DMS53 treated with DMSO at 0.1 percent for 48 hours (cell line): ENCODE results near the gene DPCD.

Experiments used
- DNase-seq: peaks from one replicate; lab custom pipeline; 2025; ENCODE audit not compliant: unreplicated experiment; lab: John Stamatoyannopoulos, UW

DPCD gene

DNA sequence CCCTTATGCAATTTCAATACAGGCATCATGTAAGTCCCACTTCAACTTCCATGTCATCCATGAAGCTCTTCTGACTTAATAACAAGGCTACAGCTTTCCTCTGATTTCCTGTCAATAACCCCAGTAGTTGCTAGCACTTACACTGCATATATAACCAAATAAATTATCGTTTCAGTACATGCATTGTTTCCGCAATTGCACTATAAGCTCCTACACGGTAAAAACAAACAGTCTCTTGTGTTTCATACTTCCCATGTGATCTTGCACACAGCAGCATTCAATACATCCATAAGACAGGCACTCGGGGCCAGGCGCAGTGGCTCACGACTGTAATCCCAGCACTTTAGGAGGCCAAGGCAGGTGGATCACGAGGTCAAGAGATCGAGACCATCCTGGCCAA is 65.4 kb downstream of the DPCD start:
- DNase-seq = no peak

DNA sequence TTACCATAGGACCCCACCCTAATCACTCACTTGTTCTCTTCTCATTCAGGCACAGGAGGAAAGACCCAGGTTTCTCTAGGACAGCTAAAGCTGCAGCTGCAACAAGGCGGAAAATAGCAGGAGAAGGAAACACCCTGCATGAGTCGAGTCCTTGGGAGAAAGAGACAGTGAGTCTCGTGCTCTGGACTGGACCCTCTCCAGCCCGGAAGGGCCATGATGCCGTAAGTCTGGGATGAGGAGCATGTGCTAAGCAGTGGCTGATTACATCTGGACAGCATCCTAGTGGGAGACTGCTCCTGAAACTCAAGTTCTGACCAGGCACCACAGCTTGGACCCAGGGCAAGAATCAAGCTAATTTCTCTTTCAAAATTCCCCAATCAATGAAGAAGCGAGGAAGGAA is 67.4 kb downstream of the DPCD start:
- no peak for DNase-seq

DNA sequence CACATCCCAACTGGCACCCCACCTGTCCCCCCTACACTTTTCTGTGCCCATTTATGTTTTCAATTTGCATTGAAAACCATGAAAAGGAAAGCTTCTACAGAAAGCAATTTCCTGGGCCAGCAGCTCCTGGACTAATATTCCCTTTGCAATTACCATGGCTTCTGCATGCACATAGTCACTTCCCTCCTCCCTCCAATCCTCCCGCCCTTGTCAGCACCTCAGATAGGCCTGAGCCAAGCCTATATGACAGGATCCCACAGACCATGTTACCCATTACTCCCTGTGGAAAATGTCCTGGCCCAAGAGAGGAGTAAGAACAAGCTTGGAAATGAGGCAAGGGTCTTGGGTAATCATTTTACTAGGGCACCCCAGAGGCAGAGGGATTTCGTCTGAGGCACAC is 68.8 kb downstream of the DPCD start:
- no peak for DNase-seq

DNA sequence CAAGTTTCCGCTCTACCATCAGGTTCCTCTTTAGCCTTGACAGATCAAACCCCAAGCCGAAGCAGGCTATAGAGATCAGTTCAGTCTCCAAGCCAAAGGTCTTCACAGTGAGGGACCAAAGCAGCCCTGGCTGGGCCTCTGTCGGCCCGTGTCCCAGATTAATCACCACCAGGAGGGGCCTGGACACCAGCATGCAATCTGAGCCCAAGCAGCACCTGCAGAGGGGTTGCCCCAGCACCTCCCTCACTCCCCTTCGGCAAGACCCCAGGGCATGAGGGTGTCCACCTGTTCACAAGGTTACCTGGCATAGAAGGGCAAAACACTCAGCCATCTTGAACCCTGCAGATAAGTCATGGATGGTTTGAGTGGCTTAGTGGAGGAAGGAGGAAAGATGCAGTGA is 70.9 kb downstream of the DPCD start:
- no peak for DNase-seq
